ENCODE measurements around the gene TKT. TPM values are rescaled to one million over a fixed set of nuclear protein-coding genes. Genes with fewer than 3 reads are reported as not detected.

The TKT gene
- total and polyA plus RNA-seq, 2 of the 8 experiments (the other 6 are each of a cell fraction or from before 2014, with no cell fraction given) = 418 to 986 TPM

DNA sequence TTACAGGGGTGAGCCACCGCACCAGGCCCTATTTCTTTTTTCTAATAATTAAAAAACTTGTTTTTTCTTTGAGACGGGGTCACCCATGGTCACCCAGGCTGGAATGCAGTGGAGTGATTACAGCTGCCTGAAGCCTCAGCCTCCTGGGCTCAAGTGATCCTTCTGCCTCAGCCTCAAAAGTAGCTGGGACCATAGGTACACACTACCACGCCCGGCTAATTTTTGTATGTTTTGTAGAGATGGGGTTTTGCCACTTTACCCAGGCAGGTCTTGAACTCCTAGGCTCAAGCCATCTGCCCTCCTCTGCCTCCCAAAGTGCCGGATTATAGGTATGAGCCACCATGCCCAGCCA lies 858 bp upstream of the TKT start:
- Histone ChIP-seq H3K23ac (ENCODE audit: insufficient read length) (no peak overlapping the region), H4K91ac (replicated peaks; ENCODE audit: insufficient read length, low read length) (no peak overlapping the region), H3K27ac (ENCODE audit: low read depth, low read length) (no peak overlapping the region), H2BK20ac (ENCODE audit: low read length) (peak overlapping the region; percentile 51; the same call in 1 of the 2 replicates), H2BK5ac (ENCODE audit: low read depth, low read length) (0 out of 2 replicates have a peak overlapping the region, but pooled peaks have one; percentile 96), H4K8ac (ENCODE audit: extremely low read depth, insufficient read depth, low read length) (no peak overlapping the region), H3K18ac (ENCODE audit: extremely low read depth, low read length) (no peak overlapping the region; the same call in 1 of the 2 replicates), H3K9ac (replicated peaks in 1 of 4; ENCODE audit: extremely low read depth in 1 of 4, low read depth in 3 of 4, low read length in 3 of 4) (no peak overlapping the region), H3K79me2 (ENCODE audit: control insufficient read depth in 1 of 2, insufficient read depth in 2 of 2, low read length in 2 of 2) (peaks cover 32 to 44% of the 10 kb centered on the region in 2 experiments), H2BK12ac (ENCODE audit: low read depth, low read length) (peak overlapping the region; percentile 78), H2AFZ (ENCODE audit: low read length) (no peak overlapping the region), H2AK5ac (ENCODE audit: low read depth, low read length) (0 out of 2 replicates have a peak overlapping the region, but pooled peaks have one; percentile 59), H3K4ac (replicated peaks; ENCODE audit: insufficient read length, low read depth, low read length) (no peak overlapping the region), H3K4me3 (ENCODE audit: extremely low read depth in 1 of 4, insufficient read depth in 2 of 4, low read depth in 3 of 4, low read length in 4 of 4) (no peak overlapping the region), H4K5ac (ENCODE audit: insufficient read length, low read depth, low read length) (no peak overlapping the region), H3K36me3 (ENCODE audit: control insufficient read depth in 2 of 4, insufficient read depth in 4 of 4, low read length in 3 of 4) (no peaks in the 10 kb centered on the region; a peak in 1 of 8 replicates), H3K14ac (ENCODE audit: insufficient read length) (no peak overlapping the region), H3K27me3 (replicated peaks in 1 of 4; ENCODE audit: control insufficient read depth in 3 of 4, extremely low read depth in 1 of 4, insufficient read depth in 3 of 4, low read length in 3 of 4) (no peaks in the 10 kb centered on the region), H4K20me1 (replicated peaks in 1 of 2; ENCODE audit: control insufficient read depth in 1 of 2, insufficient read depth in 2 of 2, low read length in 2 of 2) (peaks cover 13 to 18% of the 10 kb centered on the region in 2 experiments), H3K4me2 (ENCODE audit: insufficient read depth in 1 of 2, low read depth in 2 of 2, low read length in 2 of 2) (no peak overlapping the region; a peak in 1 of 4 replicates), H3K23me2 (ENCODE audit: low read depth, low read length) (peaks cover 18% of the 10 kb centered on the region), H3K9me3 (ENCODE audit: insufficient read depth in 2 of 2, low read depth in 1 of 2, low read length in 1 of 2) (no peaks in the 10 kb centered on the region), H2BK15ac (ENCODE audit: low read length) (peak overlapping the region; percentile 84; the same call in 1 of the 2 replicates), H3K79me1 (ENCODE audit: low read depth, low read length) (no peaks in the 10 kb centered on the region), H2BK120ac (replicated peaks; ENCODE audit: low read depth, low read length) (peak overlapping the region; percentile 47), H3K56ac (replicated peaks; ENCODE audit: insufficient read length, low read depth, low read length) (no peak overlapping the region), H3K4me1 (replicated peaks in 1 of 4; ENCODE audit: control insufficient read depth in 3 of 4, insufficient read depth in 4 of 4, low read length in 3 of 4) (peaks cover 7 to 30% (median 21%) of the 10 kb centered on the region in 4 experiments)
- DNase-seq (ENCODE audit: low read depth in 1 of 2, low spot score in 2 of 2) = no peak
- ChIA-PET CTCF (ENCODE audit: partially characterized antibody) (interaction anchor here (1.1 to 3.5 kb wide), 2 partner anchors 15 to 36 kb away, joined by 6 to 13 read pairs; no protein-coding TSS in a partner anchor), POLR2A (ENCODE audit: partially characterized antibody) (interaction anchor here (1.0 to 20.5 kb wide), 3 partner anchors 19 to 29 kb away, joined by 4 to 449 read pairs (median 36); no protein-coding TSS in a partner anchor)
- no peak for FAIRE-seq
- 92% methylated on average over 5 of the region's 5 CpGs; no CpG with 5 or more reads in 1 of the 2 experiments for WGBS, 2 experiments (ENCODE audit: extremely low coverage in 1 of 2, insufficient coverage in 1 of 2, insufficient read length in 1 of 2, insufficient replicate concordance in 2 of 2, low coverage in 1 of 2, low lambda C conversion rate in 2 of 2, missing lambda C conversion rate in 1 of 2)
- TF ChIP-seq ZNF274 (IDR thresholded peaks at IDR 0.05; ENCODE audit: borderline replicate concordance, extremely low read depth, low read length) (no peak), TCF12 (IDR thresholded peaks at IDR 0.05; ENCODE audit: low read depth, low read length) (no peak)

Data from H1 (cell line).